NCI-H345 treated with DMSO at 0.1 percent for 48 hours (cell line): ENCODE measurements around the gene DLG2.
A peak's percentile ranks its signal among the peaks of the same experiment; 100 is the strongest.

Experiments
- DNase-seq: peaks from one replicate; lab custom pipeline; 2025; ENCODE audit not compliant: unreplicated experiment; lab: John Stamatoyannopoulos, UW

The DLG2 gene

DNA sequence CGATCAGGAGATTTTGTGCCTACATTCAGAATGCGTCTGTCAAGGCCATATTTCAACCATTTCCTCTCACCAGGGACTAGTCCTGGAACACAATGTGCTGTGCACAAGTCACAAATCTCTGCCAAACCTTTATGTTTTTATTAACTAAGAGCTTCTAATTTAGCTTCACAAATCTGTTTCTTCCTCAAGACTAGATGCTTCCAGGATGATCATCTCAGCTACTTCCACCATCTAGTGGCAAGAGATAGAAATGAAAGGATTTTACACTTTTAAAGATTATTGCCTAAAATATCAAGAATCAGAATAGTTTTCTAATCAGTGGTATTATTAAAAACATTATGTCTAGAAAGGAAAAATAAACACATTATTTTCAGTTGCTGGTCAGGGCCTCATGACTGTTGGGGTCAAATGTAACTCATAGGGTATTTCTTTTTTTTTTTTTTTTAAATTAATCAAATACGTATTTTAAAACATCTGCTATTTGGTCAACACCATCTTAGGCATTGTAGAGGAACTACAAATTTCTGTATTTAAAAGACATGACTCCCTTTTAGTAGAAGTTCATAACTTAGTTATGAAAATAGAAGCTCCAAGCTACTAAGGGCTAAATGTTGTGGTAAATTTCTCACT, 1102.6 kb downstream of the DLG2 start:
- DNase-seq = no peak

DNA sequence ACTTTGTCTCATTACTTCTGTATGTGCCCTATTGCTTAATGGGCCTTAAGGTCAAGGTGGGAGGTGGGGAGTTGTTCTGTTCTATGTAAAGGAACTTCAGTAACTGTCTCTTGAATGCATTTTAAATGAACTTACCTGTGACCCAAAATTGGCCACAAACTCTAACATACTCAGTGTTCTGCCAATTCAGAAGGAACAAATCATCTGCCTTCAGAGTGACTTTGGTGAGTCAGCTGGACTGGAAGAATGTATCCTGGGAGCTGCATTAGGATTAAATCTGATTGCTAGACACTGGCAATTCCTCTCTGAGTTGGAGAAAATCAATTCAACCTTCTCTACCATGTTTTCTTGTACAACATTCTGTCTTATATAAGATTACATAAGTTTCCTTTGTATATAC, 1104.8 kb downstream of the DLG2 start:
- no peak for DNase-seq

DNA sequence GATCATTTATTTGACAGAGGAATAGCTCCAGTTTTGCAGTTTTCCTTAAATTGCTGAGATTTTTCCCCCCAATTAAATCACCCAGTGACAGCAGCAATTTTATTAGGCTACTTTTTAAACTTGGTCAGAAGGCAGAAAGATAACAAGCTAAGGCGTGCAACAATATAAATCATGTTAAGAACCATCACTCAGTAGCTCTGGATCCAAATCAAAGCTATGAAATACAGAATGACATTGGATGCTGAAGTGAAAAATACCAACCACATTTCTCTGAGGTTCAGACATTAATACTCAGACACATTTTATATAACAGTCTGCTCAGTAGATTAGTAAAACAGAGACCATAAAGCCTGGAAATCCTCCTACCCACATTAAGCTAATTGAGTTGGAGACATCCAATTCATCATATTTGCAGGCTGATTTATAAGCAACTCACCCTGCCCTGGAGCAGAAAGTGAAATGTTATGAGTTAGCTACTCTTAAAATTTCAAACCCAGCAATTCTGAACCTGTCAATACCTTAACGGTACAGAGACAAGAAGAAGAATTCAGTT, 1108.4 kb downstream of the DLG2 start:
- no peak for DNase-seq

DNA sequence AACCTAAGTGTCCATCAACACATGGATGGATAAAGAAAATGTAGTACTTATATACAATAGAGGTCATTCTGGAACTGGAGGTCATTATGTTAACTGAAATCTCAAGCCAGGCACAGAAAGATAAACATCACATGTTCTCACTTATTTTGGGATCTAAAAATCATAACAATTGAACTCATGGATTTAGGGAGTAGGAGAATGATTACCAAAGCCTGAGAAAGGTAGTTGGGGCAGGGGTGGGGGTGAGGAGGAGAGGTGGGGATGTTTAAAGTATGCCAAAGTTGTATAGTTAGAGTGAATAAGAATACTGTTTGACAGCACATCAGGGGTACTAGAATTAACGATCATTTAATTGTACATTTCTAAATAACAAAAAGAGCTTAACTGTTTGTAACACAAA, 1112.7 kb downstream of the DLG2 start:
- DNase-seq = no peak

DNA sequence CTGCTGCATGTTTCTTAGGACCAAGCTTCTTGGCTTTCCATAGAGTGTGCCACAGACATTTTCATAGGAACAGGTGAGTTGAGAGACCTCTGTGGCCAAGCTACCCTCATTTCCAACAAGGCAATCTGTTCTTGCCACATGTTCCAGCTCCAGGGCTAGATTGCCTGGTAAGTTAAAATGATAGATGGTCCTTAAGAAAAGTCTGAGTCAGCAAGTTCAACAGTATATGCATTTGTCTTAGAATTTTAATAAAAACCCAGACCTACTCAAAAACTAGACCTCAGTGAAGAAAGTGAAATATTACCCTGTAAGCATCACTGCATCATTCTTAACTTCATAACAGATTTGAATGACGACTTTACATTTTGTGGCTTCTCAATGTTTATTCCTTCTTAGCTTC, 1123.6 kb downstream of the DLG2 start:
- DNase-seq = no peak

DNA sequence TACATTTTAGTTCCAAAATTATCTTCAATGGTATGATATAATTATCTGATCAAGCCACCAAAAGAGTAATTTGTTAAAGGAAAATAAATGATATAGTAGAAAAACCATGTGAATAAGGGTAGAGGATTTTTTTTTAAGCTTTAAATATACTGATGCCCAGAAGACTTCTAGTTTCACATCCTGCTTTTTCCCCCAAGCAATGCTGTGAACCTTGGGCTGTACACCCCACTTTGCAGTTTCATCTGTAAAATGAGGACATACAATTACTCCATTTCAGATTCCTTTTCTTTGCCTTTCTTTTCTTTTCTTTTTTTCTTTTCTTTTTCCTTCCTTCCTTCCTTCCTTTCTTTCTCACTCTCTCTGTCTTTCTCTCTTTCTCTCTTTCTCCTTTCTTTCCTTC, 1125.4 kb downstream of the DLG2 start:
- no peak for DNase-seq

DNA sequence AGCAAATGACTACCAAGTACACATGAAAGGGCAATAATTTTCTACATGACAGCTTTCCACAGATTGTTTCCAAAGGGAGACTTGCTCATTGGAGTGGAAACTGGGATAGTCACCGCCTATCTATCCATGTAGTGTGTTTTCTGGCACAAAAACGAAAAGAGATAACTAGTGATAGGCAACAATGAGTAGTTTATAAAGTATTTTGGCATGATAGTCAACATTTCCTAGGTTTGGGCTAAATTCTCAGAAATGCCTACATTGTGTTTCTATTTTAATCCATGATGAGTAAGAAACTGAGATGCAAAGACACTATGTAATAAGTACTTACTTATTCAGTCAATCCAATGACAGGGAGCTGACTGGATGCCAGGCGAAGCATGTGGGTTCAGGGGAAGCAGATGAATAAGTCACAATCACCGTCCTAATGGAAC, 1129.1 kb downstream of the DLG2 start:
- no peak for DNase-seq

DNA sequence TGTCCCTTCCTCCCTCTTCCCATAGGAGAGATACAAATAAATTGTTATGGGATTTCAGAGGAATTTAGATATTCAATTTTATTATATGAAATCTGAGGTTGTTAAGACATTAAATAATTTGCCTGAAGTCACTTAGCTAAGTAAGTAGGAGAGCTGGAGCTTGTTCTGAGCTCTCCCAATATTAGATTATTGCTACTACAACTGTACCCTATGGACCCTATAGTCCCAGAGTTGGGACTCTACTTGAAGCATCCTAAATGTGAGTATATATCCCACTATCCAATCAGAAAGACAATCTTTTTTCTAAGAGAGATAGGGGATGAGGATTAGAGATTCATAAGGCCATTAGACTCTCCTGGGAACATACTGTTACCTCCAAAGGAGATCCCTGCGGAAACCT, 1130.0 kb downstream of the DLG2 start:
- DNase-seq = no peak

DNA sequence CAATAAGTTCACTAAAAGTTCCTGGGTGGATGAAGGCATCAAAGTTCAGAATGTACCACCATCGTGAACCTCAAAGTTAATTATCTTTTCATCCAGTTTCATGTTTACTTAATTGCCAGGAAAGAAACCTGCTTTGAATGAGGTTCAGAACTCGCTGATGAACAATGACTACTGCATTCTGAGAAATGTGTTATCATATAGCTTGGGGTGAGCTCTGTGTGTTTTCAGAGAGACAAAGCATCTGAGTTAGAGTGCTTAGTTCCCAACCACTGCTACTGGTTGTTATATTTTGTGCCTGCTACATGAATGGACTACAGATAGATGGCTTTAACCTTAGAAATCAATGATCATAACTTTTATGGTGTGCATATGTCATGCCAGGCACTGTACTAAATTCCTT, 1131.0 kb downstream of the DLG2 start:
- DNase-seq = no peak

DNA sequence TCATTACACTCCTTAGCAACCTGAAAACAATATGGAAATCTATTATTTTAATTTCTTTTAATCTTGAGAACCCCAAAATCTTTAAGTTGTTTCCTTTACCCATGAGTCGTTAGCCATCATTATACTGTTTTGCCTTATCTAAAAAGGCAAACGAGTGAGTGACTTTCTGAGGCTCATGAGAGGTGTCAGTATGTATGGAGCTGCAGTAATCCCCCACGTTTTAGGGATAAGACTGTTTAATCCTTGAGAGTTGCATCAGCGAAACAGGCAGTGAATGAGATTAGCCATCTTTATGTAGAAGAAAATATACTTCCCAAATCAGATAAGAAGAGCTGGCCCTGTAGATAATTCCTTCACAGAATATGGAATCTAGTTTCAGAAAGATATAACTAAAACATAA, 1147.0 kb downstream of the DLG2 start:
- no peak for DNase-seq

DNA sequence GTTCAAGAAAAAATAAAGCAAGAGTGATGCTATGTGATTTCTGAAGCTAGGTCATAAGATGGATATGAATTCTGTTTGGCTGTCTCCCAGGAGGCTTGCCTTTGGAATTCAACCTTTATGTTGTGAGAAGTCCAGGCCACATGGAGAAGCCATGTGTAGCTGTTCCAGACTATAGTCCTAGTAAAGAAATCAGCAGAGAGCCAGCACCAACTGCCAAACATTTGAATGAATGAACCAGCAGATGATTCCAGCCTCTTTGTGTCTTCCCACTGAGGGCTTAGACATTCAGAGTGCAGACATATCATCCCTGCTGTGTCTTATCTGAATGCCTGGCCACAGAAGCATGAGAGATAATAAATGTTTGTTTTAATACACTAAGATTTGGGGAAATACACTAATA, 1150.6 kb downstream of the DLG2 start:
- DNase-seq = no peak

DNA sequence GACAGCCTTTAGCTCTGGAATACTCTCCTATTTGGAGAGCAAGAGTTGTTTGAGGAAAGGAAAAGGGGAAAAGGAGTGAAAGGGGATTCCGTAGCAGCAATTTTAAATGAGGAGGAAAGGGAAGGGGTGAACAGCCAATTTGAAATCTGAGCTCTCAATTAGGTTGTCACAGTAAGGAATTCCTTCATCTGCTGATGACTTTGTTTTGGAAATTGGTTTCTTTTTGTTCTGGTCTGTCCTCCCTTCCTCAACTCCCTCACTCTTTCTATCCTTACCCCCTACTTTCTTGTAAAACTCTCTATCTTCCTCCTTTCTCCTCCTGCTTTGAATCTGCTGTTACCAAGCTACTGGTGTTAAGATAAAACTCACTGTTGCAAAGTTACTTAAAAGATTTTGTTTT, 1155.6 kb downstream of the DLG2 start:
- no peak for DNase-seq

DNA sequence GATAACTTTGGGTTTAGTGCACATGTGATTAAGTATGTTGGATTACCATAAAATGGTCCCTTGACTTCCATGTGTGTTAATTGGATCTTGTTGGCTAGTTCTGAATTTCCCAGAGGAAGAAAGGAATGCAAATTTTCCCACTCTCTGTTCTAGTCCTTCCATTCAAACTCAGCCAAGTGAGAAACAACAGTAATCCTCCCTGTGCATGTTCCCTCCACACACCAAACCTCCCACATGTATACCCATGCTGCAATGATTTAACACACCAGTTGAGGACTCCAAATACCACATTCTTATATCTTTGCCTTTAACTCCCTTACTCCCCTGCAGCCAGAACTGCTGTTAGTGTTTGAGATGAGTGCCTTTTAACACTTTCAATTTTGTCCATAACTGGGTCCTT, 1158.9 kb downstream of the DLG2 start:
- DNase-seq = no peak

DNA sequence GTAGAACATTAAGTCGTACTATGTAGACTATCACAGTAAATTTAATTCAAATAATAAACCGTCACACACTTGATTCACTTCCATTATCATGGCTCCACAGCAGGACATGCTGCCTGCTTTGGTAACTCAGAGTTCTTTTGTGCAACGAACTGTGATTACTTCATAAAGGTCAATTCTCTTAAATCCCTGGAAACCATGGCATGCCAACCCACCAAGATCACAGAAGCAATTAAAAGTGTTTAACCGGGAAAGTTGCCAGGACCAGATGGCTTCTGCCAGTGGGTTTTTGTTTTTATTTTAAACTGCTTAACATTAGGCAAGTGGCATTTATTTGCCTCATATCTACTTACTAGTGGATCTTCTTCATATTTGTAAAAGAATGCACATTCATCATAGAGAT, 1162.1 kb downstream of the DLG2 start:
- DNase-seq = peak; percentile 69

DNA sequence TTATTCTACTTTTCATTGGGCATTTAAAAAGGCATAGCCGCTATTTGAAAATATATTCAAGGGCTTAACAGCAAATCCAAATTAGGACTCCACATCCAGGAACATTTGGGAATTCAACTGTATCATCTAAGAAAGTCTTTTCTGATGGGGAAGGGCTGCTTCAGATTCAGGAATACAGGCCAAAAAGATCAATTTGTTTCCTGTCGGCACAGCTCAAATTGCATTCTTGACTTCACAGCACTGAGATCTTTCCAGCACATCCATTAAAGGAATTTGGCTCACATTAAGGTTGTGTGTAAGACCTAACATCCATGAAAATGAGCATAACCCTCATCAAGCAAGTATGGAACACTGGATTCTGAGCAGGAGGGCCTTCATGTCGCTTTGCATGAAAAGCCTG, 1171.5 kb downstream of the DLG2 start:
- DNase-seq = no peak

DNA sequence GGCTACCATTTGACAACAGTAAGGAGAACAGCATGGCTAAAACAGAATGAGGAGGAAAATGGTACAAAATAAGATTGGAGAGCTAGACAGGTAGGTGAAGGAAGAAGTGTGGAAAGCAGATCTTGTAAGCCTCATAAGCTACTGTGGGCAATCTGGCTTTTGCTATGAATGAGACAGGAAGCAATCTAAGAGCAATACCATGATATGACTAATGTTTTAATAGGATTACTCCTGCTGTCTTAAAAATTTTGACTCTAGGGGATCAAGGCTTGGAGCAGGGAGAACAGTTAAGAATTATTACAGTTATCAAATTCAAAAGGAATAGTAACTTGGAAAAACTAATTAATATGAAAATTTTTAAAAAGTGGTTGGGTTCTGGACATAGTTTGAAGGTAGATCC, 1174.9 kb downstream of the DLG2 start:
- DNase-seq = no peak

DNA sequence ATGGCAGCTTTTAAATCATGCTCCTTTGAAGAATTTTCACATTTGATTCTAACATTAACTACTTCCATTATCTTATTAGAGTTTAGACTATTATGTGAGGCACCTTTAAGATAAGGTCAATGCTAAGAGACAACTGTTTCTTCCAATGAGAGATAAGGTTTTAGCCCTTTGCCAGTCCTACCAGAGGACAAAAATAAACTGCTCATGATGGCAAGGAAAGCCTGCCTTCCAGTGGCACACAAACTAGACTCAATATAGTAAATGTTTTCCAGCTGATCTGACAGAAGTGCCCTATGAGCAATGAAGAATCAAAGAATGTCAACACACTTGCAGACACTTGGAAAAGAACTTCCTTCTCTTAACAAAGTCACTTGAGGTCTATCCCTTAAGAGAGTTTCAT, 1188.6 kb downstream of the DLG2 start:
- DNase-seq = no peak

DNA sequence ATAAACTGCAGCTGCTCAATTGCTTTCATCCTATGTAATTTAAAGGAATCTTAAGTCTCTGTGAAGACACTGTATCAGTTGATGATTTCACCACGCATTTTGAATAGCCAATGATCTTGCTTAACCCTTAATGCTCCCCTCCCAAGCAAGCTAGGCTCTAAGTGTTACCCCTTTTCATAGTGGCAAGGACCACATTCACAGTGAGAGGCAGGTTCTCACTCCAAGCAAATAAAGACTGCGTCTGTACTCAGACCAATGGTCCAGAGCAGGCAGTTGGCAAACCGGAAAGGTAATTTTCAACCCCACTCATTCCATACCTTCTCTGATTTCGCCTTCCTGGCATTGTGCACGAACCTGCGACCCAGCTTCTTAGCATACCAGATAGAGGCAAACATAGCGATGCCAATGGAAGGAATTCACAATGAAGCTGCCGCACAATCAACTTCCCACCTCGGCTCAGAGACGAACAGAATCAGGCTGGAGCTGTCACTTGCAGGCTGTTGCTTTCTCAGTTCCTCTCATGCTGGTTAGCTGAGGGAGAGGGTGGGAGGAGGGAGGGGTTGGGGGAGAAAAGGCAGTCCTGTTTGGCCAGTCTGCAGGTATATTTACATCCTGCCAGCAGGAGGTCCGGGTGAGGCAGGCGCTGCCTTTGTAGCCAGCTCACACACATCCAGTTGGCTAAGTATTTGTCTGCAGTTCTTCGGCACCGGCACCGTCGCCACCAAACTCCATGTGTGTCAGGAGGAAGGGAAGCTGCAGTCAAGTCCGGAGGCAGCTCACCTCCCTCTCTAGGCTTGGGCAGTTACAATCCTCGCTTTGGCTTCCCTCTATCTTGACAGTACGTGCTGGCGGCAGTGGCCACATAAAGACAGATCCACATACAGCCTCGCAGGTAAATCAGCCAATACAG, 1189.8 kb downstream of the DLG2 start:
- DNase-seq = peak; percentile 45

DNA sequence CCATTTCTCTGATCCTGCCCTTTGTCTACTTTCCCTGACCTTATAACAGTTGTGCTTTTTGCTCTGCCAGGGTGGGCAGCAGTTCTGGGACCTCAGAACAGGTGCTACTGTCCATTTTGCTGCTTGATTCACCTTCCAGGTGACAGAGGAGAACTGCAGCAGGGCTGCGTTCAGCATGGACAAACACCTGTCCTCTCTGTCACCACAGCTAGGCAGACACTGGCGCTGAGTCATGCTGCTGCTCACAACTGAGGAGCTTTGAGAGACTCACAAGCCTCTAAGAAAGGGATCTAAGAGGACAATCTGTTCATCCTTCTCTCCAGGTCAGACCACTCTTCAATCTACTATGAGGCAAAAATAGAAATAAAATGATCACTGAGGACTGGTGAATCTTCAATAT, 1196.5 kb downstream of the DLG2 start:
- no peak for DNase-seq

DNA sequence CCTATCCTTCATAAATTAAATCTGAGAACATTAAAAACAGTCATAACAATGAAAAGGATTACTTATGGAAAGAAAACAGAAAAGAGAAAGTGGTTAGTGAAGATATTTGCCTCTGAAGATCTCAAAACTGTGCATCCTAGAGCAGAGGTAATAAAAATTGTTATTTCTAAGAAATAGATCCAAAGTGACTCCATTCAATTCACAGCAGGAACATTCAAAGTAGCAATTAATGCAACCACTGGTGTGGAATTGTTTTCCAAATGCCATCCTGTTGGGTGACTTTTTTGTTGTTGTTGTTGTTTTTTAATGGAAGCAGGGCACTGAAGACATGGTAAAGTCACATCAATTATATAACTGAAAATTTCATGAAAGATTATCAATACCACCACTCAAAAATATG, 1201.5 kb downstream of the DLG2 start:
- no peak for DNase-seq

DNA sequence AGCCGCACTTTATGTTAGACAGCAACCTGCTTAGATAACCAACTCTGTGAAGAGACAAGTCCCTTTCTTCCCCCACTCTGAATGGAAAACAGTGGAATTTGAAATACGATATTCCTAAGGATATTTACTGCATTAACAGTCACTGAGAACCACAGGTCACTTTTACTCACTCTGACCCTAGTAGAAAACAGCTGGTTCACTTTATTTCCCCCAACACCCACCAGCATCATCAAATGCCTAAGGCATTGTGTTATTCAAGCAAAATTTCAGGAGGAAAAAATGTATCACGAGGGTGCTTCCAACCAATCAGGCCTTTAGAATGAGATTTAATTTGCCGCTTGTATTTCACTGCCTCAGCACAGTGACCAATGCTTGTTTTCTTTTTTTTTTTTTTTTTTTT, 1206.9 kb downstream of the DLG2 start:
- no peak for DNase-seq

DNA sequence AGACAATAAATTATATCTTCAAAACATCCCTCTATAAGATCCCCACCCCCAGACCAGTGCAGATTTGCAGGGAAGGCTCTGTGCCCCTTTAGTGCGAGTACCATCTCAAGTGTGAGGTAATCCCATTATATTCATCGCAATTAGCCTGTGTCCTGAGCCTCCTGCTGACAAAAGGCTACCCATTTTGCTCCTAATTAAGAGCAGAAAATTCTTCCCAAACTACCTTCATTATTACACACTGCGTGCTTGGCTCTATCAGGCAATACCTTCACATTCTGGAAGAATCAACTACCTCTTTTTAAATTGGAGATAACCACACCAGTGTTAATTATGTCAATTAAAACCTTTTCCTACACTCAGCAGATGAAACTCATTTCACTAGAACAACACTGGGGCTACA, 1207.5 kb downstream of the DLG2 start:
- DNase-seq = no peak
